ENCODE measurements around the gene LONRF2.

Gene LONRF2

GRCh38 chr2:100236166-100236565 lies 86.1 kb downstream of the LONRF2 start:
- DNase-seq (ENCODE audit: low spot score) = no peak

GRCh38 chr2:100235581-100235980 lies 86.7 kb downstream of the LONRF2 start:
- no peak for DNase-seq (ENCODE audit: low spot score)

- no peak for DNase-seq (ENCODE audit: low spot score)
These were observed 87.2 kb downstream of the LONRF2 start for GRCh38 chr2:100235098-100235497.

GRCh38 chr2:100234141-100234540 lies 88.2 kb downstream of the LONRF2 start:
- DNase-seq (ENCODE audit: low spot score) = peak; percentile 27

GRCh38 chr2:100233061-100233460 lies 89.2 kb downstream of the LONRF2 start:
- DNase-seq (ENCODE audit: low spot score) = no peak

GRCh38 chr2:100230754-100231153 lies 91.5 kb downstream of the LONRF2 start:
- DNase-seq (ENCODE audit: low spot score) = no peak

GRCh38 chr2:100228967-100229366 lies 93.3 kb downstream of the LONRF2 start:
- DNase-seq (ENCODE audit: low spot score) = no peak

GRCh38 chr2:100228415-100228814 lies 93.9 kb downstream of the LONRF2 start:
- DNase-seq (ENCODE audit: low spot score) = no peak

- DNase-seq (ENCODE audit: low spot score) = no peak
These were observed 97.2 kb downstream of the LONRF2 start for GRCh38 chr2:100224988-100225710.

- no peak for DNase-seq (ENCODE audit: low spot score)
These were observed 98.8 kb downstream of the LONRF2 start for GRCh38 chr2:100223502-100223901.
